ENCODE data around the gene EEF1AKMT3. TPM values are rescaled to one million over a fixed set of nuclear protein-coding genes. Genes with fewer than 3 reads are reported as not detected.
A peak's percentile ranks its signal among the peaks of the same experiment; 100 is the strongest.
"Not testable (repeated sequence)": the region's sequence is repeated elsewhere in the genome, so short reads cannot be mapped to it uniquely, and the experiment has no call there.

Gene EEF1AKMT3
- total RNA-seq, 1 donor from 2014 or later = 6.8 TPM

GRCh38 chr12:57767876-57768275, 4.5 kb upstream of the EEF1AKMT3 start:
- intact Hi-C loops (cut with DNase I) = no loop called here
- Histone ChIP-seq H3K27ac (no peak overlapping the region), H3K9me3 (no peaks in the 10 kb centered on the region), H3K4me3 (no peak overlapping the region), H3K36me3 (peaks cover 19% of the 10 kb centered on the region), H3K27me3 (ENCODE audit: low read depth) (peaks cover 35% of the 10 kb centered on the region), H3K4me1 (peaks cover 41% of the 10 kb centered on the region)
- ATAC-seq = no peak
- DNase-seq = no peak
- TF ChIP-seq CTCF (IDR thresholded peaks at IDR 0.05) = no peak

- intact Hi-C loops (cut with DNase I) = no loop called here
- H3K4me1 ChIP-seq = peaks cover 49% of the 10 kb centered on the region
- H3K27ac ChIP-seq = no peak overlapping the region
- no peak overlapping the region for H3K4me3 ChIP-seq
- ATAC-seq = no peak
- no peaks in the 10 kb centered on the region for H3K9me3 ChIP-seq
- peaks cover 19% of the 10 kb centered on the region for H3K36me3 ChIP-seq
- no peak for DNase-seq
- H3K27me3 ChIP-seq (ENCODE audit: low read depth) = peaks cover 21% of the 10 kb centered on the region
- TF ChIP-seq CTCF (IDR thresholded peaks at IDR 0.05) = no peak
These were observed 2.8 kb upstream of the EEF1AKMT3 start for GRCh38 chr12:57769594-57769993.

GRCh38 chr12:57770734-57771133, 1.7 kb upstream of the EEF1AKMT3 start:
- Histone ChIP-seq H3K27me3 (ENCODE audit: low read depth) (peaks cover 9% of the 10 kb centered on the region), H3K4me3 (no peak overlapping the region), H3K9me3 (no peaks in the 10 kb centered on the region), H3K4me1 (peaks cover 38% of the 10 kb centered on the region), H3K36me3 (peaks cover 24% of the 10 kb centered on the region), H3K27ac (no peak overlapping the region)
- ATAC-seq = no peak
- DNase-seq = no peak
- intact Hi-C loops (cut with DNase I) = no loop called here
- TF ChIP-seq CTCF (IDR thresholded peaks at IDR 0.05) = no peak

GRCh38 chr12:57771236-57771872, 1.1 kb upstream of the EEF1AKMT3 start:
- no peak for TF ChIP-seq CTCF (IDR thresholded peaks at IDR 0.05)
- Histone ChIP-seq H3K9me3 (no peaks in the 10 kb centered on the region), H3K4me1 (peaks cover 32% of the 10 kb centered on the region), H3K4me3 (peak overlapping the region; percentile 93), H3K27ac (peak overlapping the region; percentile 91), H3K27me3 (ENCODE audit: low read depth) (peaks cover 5% of the 10 kb centered on the region), H3K36me3 (peaks cover 29% of the 10 kb centered on the region)
- DNase-seq (peak; percentile 90), ATAC-seq (peak; percentile 78 to 88)
- intact Hi-C loops (cut with DNase I) = no loop called here

GRCh38 chr12:57771873-57772428, 463 bp upstream of the EEF1AKMT3 start, which contains the start of gene METTL1:
Gene METTL1, minus strand, starts transcription at chr12:57772105. Its CDS starts 22 bp downstream, at chr12:57772083.
- intact Hi-C loops (cut with DNase I) = no loop called here
- no peaks in the 10 kb centered on the region for H3K9me3 ChIP-seq
- TF ChIP-seq CTCF (IDR thresholded peaks at IDR 0.05) = no peak
- H3K27ac ChIP-seq = peak within 1 kb of the TSS; percentile 91
- ATAC-seq = peak; percentile 96 to 97
- DNase-seq = peak; percentile 96
- H3K27me3 ChIP-seq (ENCODE audit: low read depth) = no peaks in the 10 kb centered on the region
- peaks cover 26% of the 10 kb centered on the region for H3K4me1 ChIP-seq
- H3K4me3 ChIP-seq = peak within 1 kb of the TSS; percentile 93
- H3K36me3 ChIP-seq = peaks cover 29% of the 10 kb centered on the region

GRCh38 chr12:57774634-57775033, 2.2 kb downstream of the EEF1AKMT3 start:
- H3K9me3 ChIP-seq; H3K27me3 ChIP-seq (ENCODE audit: low read depth); H3K4me3 ChIP-seq; intact Hi-C loops (cut with DNase I); DNase-seq; H3K27ac ChIP-seq; ATAC-seq: not testable (repeated sequence)
- H3K4me1 ChIP-seq = peaks cover 21% of the 10 kb centered on the region
- H3K36me3 ChIP-seq = peaks cover 17% of the 10 kb centered on the region

Measured in lower lobe of right lung (tissue), 2 donors.